ENCODE data around the gene SRXN1. TPM values are rescaled to one million over a fixed set of nuclear protein-coding genes. Genes with fewer than 3 reads are reported as not detected.

The SRXN1 gene
- total RNA-seq, 2 experiments from 2014 or later, result 12.6 to 13.5 TPM

GRCh38 chr20:688809-689212, 35.8 kb upstream of the SRXN1 start:
- ATAC-seq (no peak), DNase-seq (no peak)
- Mint-ChIP-seq H3K27ac (no peak overlapping the region), H3K27me3 (peaks cover 6% of the 10 kb centered on the region), H3K4me3 (no peak overlapping the region), H3K9me3 (ENCODE audit: low read depth) (no peaks in the 10 kb centered on the region), H3K4me1 (no peaks in the 10 kb centered on the region), H3K36me3 (ENCODE audit: low read depth) (no peaks in the 10 kb centered on the region)
- POLR2A ChIA-PET, result no interaction called here
- intact Hi-C loops (cut with DNase I, micrococcal nuclease), result no loop called here
- CTCF ChIA-PET, result no interaction called here

DNA sequence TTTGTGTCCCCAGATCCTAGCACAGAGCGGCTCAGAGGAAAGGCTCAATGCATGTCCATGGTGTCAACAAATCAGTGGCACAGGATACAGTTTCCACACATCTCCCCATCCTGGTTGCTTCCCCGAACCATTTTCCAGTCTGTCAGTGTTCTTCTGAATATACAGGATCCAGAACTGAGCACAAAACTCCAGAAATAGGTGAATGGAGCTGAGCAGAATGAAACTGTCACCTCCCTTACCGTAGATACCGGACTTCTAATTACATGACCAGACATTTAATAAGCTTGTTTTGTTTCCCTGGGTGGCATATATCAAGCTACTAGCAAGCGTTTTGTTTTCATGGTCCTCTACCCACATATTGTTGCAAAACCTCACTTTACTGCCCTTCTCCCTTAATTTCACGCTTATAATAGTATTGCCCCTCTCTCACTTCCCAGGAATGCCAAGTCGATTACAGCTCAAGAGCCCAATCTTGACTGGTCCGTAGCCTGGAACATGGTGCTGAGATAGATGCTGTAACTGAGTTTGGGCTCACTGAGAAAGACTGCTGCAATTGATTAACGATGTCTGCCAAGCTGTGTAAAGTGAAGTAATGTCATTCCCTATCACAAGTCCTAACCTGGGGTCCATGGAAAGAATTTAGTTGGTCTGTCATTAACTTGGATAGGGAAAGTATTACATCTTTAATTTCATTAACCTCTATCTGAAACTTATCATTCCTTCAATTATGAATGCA, 34.6 kb upstream of the SRXN1 start:
- CTCF ChIA-PET, result no interaction called here
- Mint-ChIP-seq H3K4me3 (no peak overlapping the region), H3K27ac (no peak overlapping the region), H3K36me3 (ENCODE audit: low read depth) (no peaks in the 10 kb centered on the region), H3K27me3 (peaks cover 9% of the 10 kb centered on the region), H3K4me1 (no peaks in the 10 kb centered on the region), H3K9me3 (ENCODE audit: low read depth) (no peaks in the 10 kb centered on the region)
- intact Hi-C loops (cut with DNase I, micrococcal nuclease), result no loop called here
- DNase-seq (no peak), ATAC-seq (no peak)
- POLR2A ChIA-PET, result no interaction called here

GRCh38 chr20:684676-685319, 31.8 kb upstream of the SRXN1 start:
- no peaks in the 10 kb centered on the region for H3K4me1 Mint-ChIP-seq
- intact Hi-C loops (cut with DNase I, micrococcal nuclease), result no loop called here
- no peaks in the 10 kb centered on the region for H3K9me3 Mint-ChIP-seq (ENCODE audit: low read depth)
- no peaks in the 10 kb centered on the region for H3K36me3 Mint-ChIP-seq (ENCODE audit: low read depth)
- H3K27ac Mint-ChIP-seq, result no peak overlapping the region
- ChIA-PET POLR2A (no interaction called here), CTCF (no interaction called here)
- no peak for ATAC-seq
- H3K4me3 Mint-ChIP-seq, result no peak overlapping the region
- peaks cover 9% of the 10 kb centered on the region for H3K27me3 Mint-ChIP-seq
- no peak for DNase-seq

- no peaks in the 10 kb centered on the region for H3K4me1 Mint-ChIP-seq
- H3K36me3 Mint-ChIP-seq (ENCODE audit: low read depth), result no peaks in the 10 kb centered on the region
- DNase-seq, result no peak
- ChIA-PET CTCF (no interaction called here), POLR2A (no interaction called here)
- peaks cover 28% of the 10 kb centered on the region for H3K27me3 Mint-ChIP-seq
- no peaks in the 10 kb centered on the region for H3K9me3 Mint-ChIP-seq (ENCODE audit: low read depth)
- ATAC-seq, result no peak
- intact Hi-C loops (cut with DNase I, micrococcal nuclease), result no loop called here
- no peak overlapping the region for H3K27ac Mint-ChIP-seq
- H3K4me3 Mint-ChIP-seq, result no peak overlapping the region
Measured at GRCh38 chr20:682123-682522, 29.1 kb upstream of the SRXN1 start.

DNA sequence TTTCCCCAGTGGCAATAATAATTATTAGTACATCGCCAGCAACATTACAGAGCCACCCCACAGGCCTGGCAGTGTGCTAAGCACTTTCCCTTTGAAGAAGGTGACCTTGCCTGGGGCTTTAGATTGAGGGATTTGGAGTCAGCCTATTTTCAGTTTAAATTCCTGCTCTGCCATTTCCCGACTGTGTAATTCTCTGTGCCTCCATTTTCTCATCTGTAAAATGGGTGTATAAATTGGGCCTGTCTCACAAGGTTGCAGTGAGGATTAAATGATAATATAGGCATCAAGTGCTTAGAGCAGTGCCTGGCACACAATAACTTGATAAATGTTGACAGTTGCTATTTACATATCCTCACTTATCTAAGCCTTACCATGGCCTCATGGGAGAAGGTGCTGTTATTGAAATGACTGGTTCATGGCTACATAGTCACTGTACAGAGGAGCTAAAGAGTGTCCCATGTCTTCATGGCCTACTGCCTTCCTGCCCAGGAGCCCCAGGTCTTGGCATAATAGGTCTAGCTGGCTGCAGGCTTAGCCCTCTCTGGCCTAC, 27.7 kb upstream of the SRXN1 start:
- Mint-ChIP-seq H3K4me3 (no peak overlapping the region), H3K9me3 (ENCODE audit: low read depth) (no peaks in the 10 kb centered on the region), H3K27me3 (peaks cover 35% of the 10 kb centered on the region), H3K27ac (no peak overlapping the region), H3K4me1 (peaks cover 4% of the 10 kb centered on the region), H3K36me3 (ENCODE audit: low read depth) (peaks cover 2% of the 10 kb centered on the region)
- ChIA-PET CTCF (no interaction called here), POLR2A (no interaction called here)
- intact Hi-C loops (cut with DNase I, micrococcal nuclease), result no loop called here
- DNase-seq (no peak), ATAC-seq (no peak)

DNA sequence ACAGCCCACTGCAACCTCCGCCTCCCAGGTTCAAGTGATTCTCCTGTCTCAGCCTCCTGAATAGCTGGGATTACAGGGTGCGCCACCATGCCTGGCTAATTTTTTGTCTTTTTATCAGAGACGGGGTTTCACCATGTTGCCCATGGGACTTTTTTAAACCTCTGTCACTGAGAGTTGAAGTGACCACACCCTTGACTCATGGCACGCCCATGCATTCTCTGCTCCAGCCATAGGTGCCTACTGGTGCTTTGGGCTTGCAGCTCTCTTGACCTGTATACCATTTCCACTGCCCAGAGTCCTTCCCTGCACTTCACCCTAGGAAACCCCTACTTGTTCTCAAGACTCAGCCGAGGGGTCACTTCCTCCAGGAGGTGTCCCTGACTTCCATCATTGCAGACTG, 25.0 kb upstream of the SRXN1 start:
- H3K4me3 Mint-ChIP-seq, result no peak overlapping the region
- H3K9me3 Mint-ChIP-seq (ENCODE audit: low read depth), result no peaks in the 10 kb centered on the region
- H3K4me1 Mint-ChIP-seq, result peaks cover 4% of the 10 kb centered on the region
- ATAC-seq, result no peak
- H3K27me3 Mint-ChIP-seq, result peaks cover 51% of the 10 kb centered on the region
- intact Hi-C loops (cut with DNase I, micrococcal nuclease), result no loop called here
- POLR2A ChIA-PET, result no interaction called here
- peaks cover 2% of the 10 kb centered on the region for H3K36me3 Mint-ChIP-seq (ENCODE audit: low read depth)
- H3K27ac Mint-ChIP-seq, result no peak overlapping the region
- DNase-seq, result no peak
- CTCF ChIA-PET, result interaction anchor here (0.7 to 1.8 kb wide), 2 partner anchors 11 to 394 kb away, joined by 3 to 10 read pairs; no protein-coding TSS in a partner anchor

DNA sequence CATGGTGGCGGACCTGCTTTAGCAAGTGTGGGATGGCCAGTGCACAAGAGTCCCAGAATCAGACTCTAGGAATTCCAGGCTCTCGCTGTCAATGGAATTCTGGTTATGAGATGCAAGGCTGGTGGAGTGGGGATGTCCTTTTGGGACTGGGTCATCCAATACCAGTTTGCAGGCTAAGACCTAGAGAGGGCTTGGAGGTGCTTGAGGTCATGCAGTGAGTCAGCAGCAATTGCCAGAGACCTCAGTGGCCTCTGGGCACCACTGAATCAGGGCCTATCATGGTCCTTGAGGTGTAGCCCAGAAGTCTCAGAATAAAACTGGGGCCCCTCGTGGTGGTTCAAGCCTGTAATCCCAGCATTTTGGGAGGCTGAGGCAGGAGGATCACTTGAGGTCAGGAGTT, 24.0 kb upstream of the SRXN1 start:
- Mint-ChIP-seq H3K9me3 (ENCODE audit: low read depth) (no peaks in the 10 kb centered on the region), H3K36me3 (ENCODE audit: low read depth) (peaks cover 2% of the 10 kb centered on the region), H3K4me3 (no peak overlapping the region), H3K27ac (no peak overlapping the region), H3K27me3 (peaks cover 55% of the 10 kb centered on the region), H3K4me1 (peaks cover 4% of the 10 kb centered on the region)
- ATAC-seq, result no peak
- intact Hi-C loops (cut with DNase I, micrococcal nuclease), result no loop called here
- POLR2A ChIA-PET, result no interaction called here
- CTCF ChIA-PET, result no interaction called here
- no peak for DNase-seq

GRCh38 chr20:676315-676937, 23.4 kb upstream of the SRXN1 start:
- H3K27me3 Mint-ChIP-seq, result peaks cover 60% of the 10 kb centered on the region
- no peak for DNase-seq
- ChIA-PET POLR2A (no interaction called here), CTCF (no interaction called here)
- peaks cover 2% of the 10 kb centered on the region for H3K36me3 Mint-ChIP-seq (ENCODE audit: low read depth)
- H3K9me3 Mint-ChIP-seq (ENCODE audit: low read depth), result no peaks in the 10 kb centered on the region
- H3K27ac Mint-ChIP-seq, result no peak overlapping the region
- intact Hi-C loops (cut with DNase I, micrococcal nuclease), result no loop called here
- ATAC-seq, result no peak
- H3K4me1 Mint-ChIP-seq, result peaks cover 4% of the 10 kb centered on the region
- H3K4me3 Mint-ChIP-seq, result no peak overlapping the region

DNA sequence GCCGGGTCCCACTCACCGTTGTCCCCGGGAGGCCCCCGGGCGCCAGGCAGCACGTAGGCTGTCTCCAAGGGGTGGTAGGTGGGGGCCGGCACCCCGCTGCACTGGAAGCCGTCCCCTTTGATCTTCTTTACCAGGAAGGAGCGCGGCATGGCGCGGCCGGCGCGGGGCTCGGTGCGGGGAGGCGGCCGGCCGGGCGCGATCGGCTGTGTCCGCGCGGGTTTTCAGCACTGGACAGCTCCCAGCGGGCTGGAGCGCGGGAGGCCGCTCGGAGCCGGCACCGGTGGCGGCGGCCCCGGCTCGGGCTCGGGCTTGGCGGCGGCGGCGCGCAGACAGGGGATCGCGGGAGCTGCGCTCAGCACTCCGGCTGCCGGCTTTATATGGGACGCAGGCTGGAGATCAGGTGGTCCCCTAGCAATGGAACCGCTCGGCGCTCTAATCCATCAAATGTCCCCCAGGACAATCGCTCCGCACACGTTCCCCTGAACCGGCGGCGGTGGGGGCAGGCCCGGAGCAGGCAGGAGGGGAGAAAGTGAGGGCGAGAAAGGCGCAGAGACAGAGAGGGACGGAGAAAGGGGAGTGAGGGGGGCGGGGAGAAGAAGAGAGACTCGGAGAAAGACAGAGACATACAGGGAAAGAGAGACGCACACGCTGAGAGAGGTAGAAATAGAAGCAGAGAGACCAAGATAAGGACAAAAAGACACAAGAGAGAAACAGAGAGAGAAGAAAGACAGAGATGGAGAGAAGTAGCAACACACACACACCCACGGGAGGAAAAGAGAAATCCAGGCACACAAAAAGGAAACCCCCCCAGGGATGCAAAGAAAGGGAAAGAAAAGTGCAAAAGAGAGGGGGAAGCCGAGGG, 22.7 kb upstream of the SRXN1 start, which contains the start of gene SCRT2:
Gene SCRT2, minus strand, starts transcription at position 350 of the 862 bp plus-strand sequence. Its CDS starts 201 bp downstream, at position 149.
- ATAC-seq (peak; percentile 85), DNase-seq (peak; percentile 82)
- Mint-ChIP-seq H3K9me3 (ENCODE audit: low read depth) (no peaks in the 10 kb centered on the region), H3K4me3 (no peak within 1 kb of the TSS), H3K27ac (no peak within 1 kb of the TSS), H3K36me3 (ENCODE audit: low read depth) (peaks cover 2% of the 10 kb centered on the region), H3K27me3 (peaks cover 65% of the 10 kb centered on the region), H3K4me1 (peaks cover 4% of the 10 kb centered on the region)
- ChIA-PET POLR2A (interaction anchor here (1.1 kb wide), 1 partner anchor 19 kb away, joined by 3 read pairs; no protein-coding TSS in a partner anchor), CTCF (interaction anchor here (0.6 kb wide), 2 partner anchors 12 to 30 kb away, joined by 3 to 4 read pairs; no protein-coding TSS in a partner anchor)
- intact Hi-C loops (cut with DNase I, micrococcal nuclease), result loop anchor here in 1 of 2 experiments (1.0 kb wide), 1 partner anchor 22 kb away; the partner anchor contains the start of gene SRXN1

- Mint-ChIP-seq H3K27ac (no peak overlapping the region), H3K4me3 (no peak overlapping the region), H3K4me1 (peaks cover 4% of the 10 kb centered on the region), H3K27me3 (peaks cover 64% of the 10 kb centered on the region), H3K9me3 (ENCODE audit: low read depth) (no peaks in the 10 kb centered on the region), H3K36me3 (ENCODE audit: low read depth) (peaks cover 2% of the 10 kb centered on the region)
- CTCF ChIA-PET, result no interaction called here
- ATAC-seq, result no peak
- POLR2A ChIA-PET, result interaction anchor here (1.1 kb wide), 1 partner anchor 19 kb away, joined by 3 read pairs; no protein-coding TSS in a partner anchor
- intact Hi-C loops (cut with DNase I, micrococcal nuclease), result loop anchor here in 1 of 2 experiments (1.0 kb wide), 1 partner anchor 22 kb away; the partner anchor contains the start of gene SRXN1
- DNase-seq, result no peak
Measured at GRCh38 chr20:675033-675452, 22.0 kb upstream of the SRXN1 start.

DNA sequence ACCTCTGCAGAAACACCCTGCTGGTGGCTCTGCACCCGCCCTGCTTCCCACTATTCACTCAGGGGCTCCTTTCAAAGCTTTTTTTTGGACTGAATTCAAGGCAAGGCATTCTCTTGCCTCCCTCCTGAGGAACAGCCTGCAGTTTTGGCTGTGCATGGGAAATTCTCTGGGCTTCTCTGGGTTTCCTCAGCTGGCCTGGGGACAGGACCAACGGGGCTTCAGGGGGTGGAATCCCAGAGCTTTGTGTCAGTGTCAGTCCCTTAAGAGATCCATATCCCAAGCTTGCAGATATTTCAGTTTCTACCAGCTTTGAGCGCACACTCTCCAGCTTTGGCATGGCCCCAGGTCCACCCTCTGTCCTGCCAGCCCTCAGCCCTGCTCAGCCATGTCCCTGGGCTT, 20.6 kb upstream of the SRXN1 start:
- peaks cover 2% of the 10 kb centered on the region for H3K36me3 Mint-ChIP-seq (ENCODE audit: low read depth)
- POLR2A ChIA-PET, result no interaction called here
- H3K4me1 Mint-ChIP-seq, result peaks cover 4% of the 10 kb centered on the region
- no peak overlapping the region for H3K4me3 Mint-ChIP-seq
- H3K27ac Mint-ChIP-seq, result no peak overlapping the region
- peaks cover 56% of the 10 kb centered on the region for H3K27me3 Mint-ChIP-seq
- DNase-seq (no peak), ATAC-seq (no peak)
- intact Hi-C loops (cut with DNase I, micrococcal nuclease), result loop anchor here in 1 of 2 experiments (5.0 kb wide), 1 partner anchor 54 kb away; no protein-coding TSS in a partner anchor
- CTCF ChIA-PET, result no interaction called here
- H3K9me3 Mint-ChIP-seq (ENCODE audit: low read depth), result no peaks in the 10 kb centered on the region

Data from activated CD4-positive, alpha-beta T cell treated with anti-CD3 and anti-CD28 coated beads for 36 hours (primary cell).